Measurements from ENCODE around the gene FKBP4.

FKBP4 gene, protein sequence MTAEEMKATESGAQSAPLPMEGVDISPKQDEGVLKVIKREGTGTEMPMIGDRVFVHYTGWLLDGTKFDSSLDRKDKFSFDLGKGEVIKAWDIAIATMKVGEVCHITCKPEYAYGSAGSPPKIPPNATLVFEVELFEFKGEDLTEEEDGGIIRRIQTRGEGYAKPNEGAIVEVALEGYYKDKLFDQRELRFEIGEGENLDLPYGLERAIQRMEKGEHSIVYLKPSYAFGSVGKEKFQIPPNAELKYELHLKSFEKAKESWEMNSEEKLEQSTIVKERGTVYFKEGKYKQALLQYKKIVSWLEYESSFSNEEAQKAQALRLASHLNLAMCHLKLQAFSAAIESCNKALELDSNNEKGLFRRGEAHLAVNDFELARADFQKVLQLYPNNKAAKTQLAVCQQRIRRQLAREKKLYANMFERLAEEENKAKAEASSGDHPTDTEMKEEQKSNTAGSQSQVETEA

GRCh38 chr12:2794736-2795289 lies at the start of gene FKBP4:
Gene FKBP4, plus strand, starts transcription at chr12:2794970. Its CDS starts 170 bp downstream, at chr12:2795140.
- H3K79me2 ChIP-seq (ENCODE audit: control insufficient read depth, insufficient read depth, low read length, unreplicated experiment), result peaks cover 40% of the 10 kb centered on the region
- H3K36me3 ChIP-seq (ENCODE audit: insufficient read depth, low read length), result peaks cover 24% of the 10 kb centered on the region; the same call in 1 of the 2 replicates
- H3K27ac ChIP-seq (ENCODE audit: low read depth, low read length), result peak within 1 kb of the TSS; percentile 20; the same call in 1 of the 2 replicates
- H3K4me3 ChIP-seq (ENCODE audit: low read depth, low read length), result peak within 1 kb of the TSS; percentile 95
- no peaks in the 10 kb centered on the region for H3K27me3 ChIP-seq (ENCODE audit: insufficient read depth, low read length)
- peaks cover 15% of the 10 kb centered on the region for H3K4me1 ChIP-seq (ENCODE audit: control insufficient read depth, insufficient read depth, low read length, unreplicated experiment)
- peak within 1 kb of the TSS; percentile 93 for H2AFZ ChIP-seq (ENCODE audit: low read length, unreplicated experiment)

DNA sequence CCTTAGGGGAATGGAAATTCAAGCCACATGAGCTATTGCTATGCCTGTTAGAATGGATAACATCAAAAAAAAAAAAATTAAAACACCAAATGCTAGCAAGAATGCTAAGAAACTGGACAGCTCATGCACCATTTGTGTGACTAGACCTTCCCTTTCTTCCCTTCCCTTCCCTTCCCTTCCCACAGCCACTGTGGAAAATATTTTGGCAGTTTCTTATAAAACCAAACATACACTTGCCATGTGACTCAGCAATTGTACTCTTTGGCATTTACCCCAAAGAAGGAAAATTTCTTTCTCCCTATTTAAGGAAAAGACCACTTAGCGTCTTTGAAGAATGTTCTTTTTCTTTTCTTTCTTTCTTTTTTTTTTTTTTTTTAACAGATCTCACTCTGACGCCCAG lies 49.1 kb upstream of the FKBP4 start:
- Histone ChIP-seq H3K4me1 (ENCODE audit: control insufficient read depth, insufficient read depth, low read length, unreplicated experiment) (no peaks in the 10 kb centered on the region), H3K36me3 (ENCODE audit: insufficient read depth, low read length) (no peaks in the 10 kb centered on the region), H2AFZ (ENCODE audit: low read length, unreplicated experiment) (no peak overlapping the region), H3K4me3 (ENCODE audit: low read depth, low read length) (no peak overlapping the region), H3K27me3 (ENCODE audit: insufficient read depth, low read length) (peaks cover 48% of the 10 kb centered on the region), H3K27ac (ENCODE audit: low read depth, low read length) (no peak overlapping the region), H3K79me2 (ENCODE audit: control insufficient read depth, insufficient read depth, low read length, unreplicated experiment) (no peaks in the 10 kb centered on the region)

- H3K4me1 ChIP-seq (ENCODE audit: control insufficient read depth, insufficient read depth, low read length, unreplicated experiment), result no peaks in the 10 kb centered on the region
- H3K27me3 ChIP-seq (ENCODE audit: insufficient read depth, low read length), result peaks cover 62% of the 10 kb centered on the region
- H3K36me3 ChIP-seq (ENCODE audit: insufficient read depth, low read length), result no peaks in the 10 kb centered on the region
- H3K27ac ChIP-seq (ENCODE audit: low read depth, low read length), result no peak overlapping the region
- H3K4me3 ChIP-seq (ENCODE audit: low read depth, low read length), result no peak overlapping the region
- no peaks in the 10 kb centered on the region for H3K79me2 ChIP-seq (ENCODE audit: control insufficient read depth, insufficient read depth, low read length, unreplicated experiment)
- no peak overlapping the region for H2AFZ ChIP-seq (ENCODE audit: low read length, unreplicated experiment)
These were observed 45.2 kb upstream of the FKBP4 start for GRCh38 chr12:2749580-2749979.

- no peak overlapping the region for H2AFZ ChIP-seq (ENCODE audit: low read length, unreplicated experiment)
- H3K4me1 ChIP-seq (ENCODE audit: control insufficient read depth, insufficient read depth, low read length, unreplicated experiment), result no peaks in the 10 kb centered on the region
- no peak overlapping the region for H3K4me3 ChIP-seq (ENCODE audit: low read depth, low read length)
- H3K27ac ChIP-seq (ENCODE audit: low read depth, low read length), result no peak overlapping the region
- no peaks in the 10 kb centered on the region for H3K79me2 ChIP-seq (ENCODE audit: control insufficient read depth, insufficient read depth, low read length, unreplicated experiment)
- H3K36me3 ChIP-seq (ENCODE audit: insufficient read depth, low read length), result no peaks in the 10 kb centered on the region
- peaks cover 64% of the 10 kb centered on the region for H3K27me3 ChIP-seq (ENCODE audit: insufficient read depth, low read length)
These were observed 44.6 kb upstream of the FKBP4 start for GRCh38 chr12:2750185-2750584.

DNA sequence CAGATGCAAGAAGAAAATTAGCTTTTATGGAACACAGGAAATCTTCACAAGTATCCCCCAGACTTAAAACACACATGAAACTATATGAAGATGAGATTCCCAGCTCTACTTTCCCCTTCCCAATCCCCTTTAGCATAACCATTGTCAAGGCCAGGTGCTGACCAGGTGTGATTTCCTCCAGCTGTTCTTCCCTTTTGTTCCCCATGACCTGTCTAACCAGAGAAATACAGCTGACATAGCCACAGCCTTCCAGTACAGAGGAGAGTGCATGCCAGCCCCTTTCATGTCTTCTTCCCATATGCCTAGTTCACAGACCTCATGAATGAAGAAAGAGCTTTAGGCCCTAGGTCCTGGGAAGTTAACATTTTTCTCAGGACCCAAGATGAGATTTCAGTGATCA lies 43.5 kb upstream of the FKBP4 start:
- H3K4me3 ChIP-seq (ENCODE audit: low read depth, low read length), result no peak overlapping the region
- no peak overlapping the region for H3K27ac ChIP-seq (ENCODE audit: low read depth, low read length)
- no peaks in the 10 kb centered on the region for H3K4me1 ChIP-seq (ENCODE audit: control insufficient read depth, insufficient read depth, low read length, unreplicated experiment)
- H2AFZ ChIP-seq (ENCODE audit: low read length, unreplicated experiment), result no peak overlapping the region
- H3K27me3 ChIP-seq (ENCODE audit: insufficient read depth, low read length), result peaks cover 74% of the 10 kb centered on the region
- H3K36me3 ChIP-seq (ENCODE audit: insufficient read depth, low read length), result no peaks in the 10 kb centered on the region
- H3K79me2 ChIP-seq (ENCODE audit: control insufficient read depth, insufficient read depth, low read length, unreplicated experiment), result no peaks in the 10 kb centered on the region

GRCh38 chr12:2751686-2752085 lies 43.1 kb upstream of the FKBP4 start:
- H2AFZ ChIP-seq (ENCODE audit: low read length, unreplicated experiment), result no peak overlapping the region
- peaks cover 78% of the 10 kb centered on the region for H3K27me3 ChIP-seq (ENCODE audit: insufficient read depth, low read length)
- no peaks in the 10 kb centered on the region for H3K4me1 ChIP-seq (ENCODE audit: control insufficient read depth, insufficient read depth, low read length, unreplicated experiment)
- H3K27ac ChIP-seq (ENCODE audit: low read depth, low read length), result no peak overlapping the region
- H3K4me3 ChIP-seq (ENCODE audit: low read depth, low read length), result no peak overlapping the region
- no peaks in the 10 kb centered on the region for H3K79me2 ChIP-seq (ENCODE audit: control insufficient read depth, insufficient read depth, low read length, unreplicated experiment)
- H3K36me3 ChIP-seq (ENCODE audit: insufficient read depth, low read length), result no peaks in the 10 kb centered on the region

- H3K4me3 ChIP-seq (ENCODE audit: low read depth, low read length), result no peak overlapping the region
- H3K27me3 ChIP-seq (ENCODE audit: insufficient read depth, low read length), result peaks cover 89% of the 10 kb centered on the region
- no peaks in the 10 kb centered on the region for H3K4me1 ChIP-seq (ENCODE audit: control insufficient read depth, insufficient read depth, low read length, unreplicated experiment)
- no peaks in the 10 kb centered on the region for H3K36me3 ChIP-seq (ENCODE audit: insufficient read depth, low read length)
- H2AFZ ChIP-seq (ENCODE audit: low read length, unreplicated experiment), result no peak overlapping the region
- H3K27ac ChIP-seq (ENCODE audit: low read depth, low read length), result no peak overlapping the region
- H3K79me2 ChIP-seq (ENCODE audit: control insufficient read depth, insufficient read depth, low read length, unreplicated experiment), result no peaks in the 10 kb centered on the region
These were observed 41.9 kb upstream of the FKBP4 start for GRCh38 chr12:2752676-2753371.

GRCh38 chr12:2753536-2753935 lies 41.2 kb upstream of the FKBP4 start:
- Histone ChIP-seq H3K4me1 (ENCODE audit: control insufficient read depth, insufficient read depth, low read length, unreplicated experiment) (no peaks in the 10 kb centered on the region), H3K4me3 (ENCODE audit: low read depth, low read length) (no peak overlapping the region), H3K27me3 (ENCODE audit: insufficient read depth, low read length) (peaks cover 93% of the 10 kb centered on the region), H3K79me2 (ENCODE audit: control insufficient read depth, insufficient read depth, low read length, unreplicated experiment) (no peaks in the 10 kb centered on the region), H3K36me3 (ENCODE audit: insufficient read depth, low read length) (no peaks in the 10 kb centered on the region), H3K27ac (ENCODE audit: low read depth, low read length) (no peak overlapping the region), H2AFZ (ENCODE audit: low read length, unreplicated experiment) (no peak overlapping the region)

- Histone ChIP-seq H3K27ac (ENCODE audit: low read depth, low read length) (no peak overlapping the region), H3K27me3 (ENCODE audit: insufficient read depth, low read length) (peaks cover 97% of the 10 kb centered on the region), H3K79me2 (ENCODE audit: control insufficient read depth, insufficient read depth, low read length, unreplicated experiment) (no peaks in the 10 kb centered on the region), H2AFZ (ENCODE audit: low read length, unreplicated experiment) (no peak overlapping the region), H3K4me3 (ENCODE audit: low read depth, low read length) (no peak overlapping the region), H3K4me1 (ENCODE audit: control insufficient read depth, insufficient read depth, low read length, unreplicated experiment) (no peaks in the 10 kb centered on the region), H3K36me3 (ENCODE audit: insufficient read depth, low read length) (no peaks in the 10 kb centered on the region)
These were observed 40.6 kb upstream of the FKBP4 start for GRCh38 chr12:2754208-2754607.

DNA sequence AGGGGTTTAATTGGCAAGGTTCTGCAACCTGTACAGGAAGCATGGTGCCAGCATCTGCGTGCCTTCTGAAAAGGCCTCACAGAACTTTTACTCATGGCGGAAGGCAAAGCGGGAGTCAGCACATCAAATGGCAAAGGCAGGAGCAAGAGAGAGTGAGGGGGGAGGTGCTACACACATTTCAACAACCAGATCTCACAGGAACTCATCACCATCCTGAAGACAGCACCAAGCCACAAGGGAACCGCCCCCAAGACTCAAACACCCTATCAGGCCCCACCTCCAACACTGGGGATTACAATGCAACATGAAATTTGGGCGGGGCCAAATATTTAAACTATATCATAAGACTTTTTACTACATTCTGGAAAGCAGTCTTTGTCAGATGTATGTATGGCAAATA lies 38.0 kb upstream of the FKBP4 start:
- H2AFZ ChIP-seq (ENCODE audit: low read length, unreplicated experiment), result no peak overlapping the region
- no peaks in the 10 kb centered on the region for H3K4me1 ChIP-seq (ENCODE audit: control insufficient read depth, insufficient read depth, low read length, unreplicated experiment)
- no peaks in the 10 kb centered on the region for H3K79me2 ChIP-seq (ENCODE audit: control insufficient read depth, insufficient read depth, low read length, unreplicated experiment)
- no peak overlapping the region for H3K4me3 ChIP-seq (ENCODE audit: low read depth, low read length)
- H3K27me3 ChIP-seq (ENCODE audit: insufficient read depth, low read length), result peaks cover 96% of the 10 kb centered on the region
- no peak overlapping the region for H3K27ac ChIP-seq (ENCODE audit: low read depth, low read length)
- no peaks in the 10 kb centered on the region for H3K36me3 ChIP-seq (ENCODE audit: insufficient read depth, low read length)
